Erythroblast (primary cell): ENCODE data around the gene FOXI1.

ENCODE experiments used
- GATA1 ChIP-seq: IDR thresholded peaks from 2 replicates; pipeline ENCODE4 v1.6.1; 2011; ENCODE audit warnings: low read depth, mild to moderate bottlenecking, control low read depth, low read length, moderate library complexity
- POLR2A ChIP-seq: IDR thresholded peaks from 2 replicates; pipeline ENCODE4 v1.6.1; 2011; ENCODE audit warnings: mild to moderate bottlenecking, low read length

DNA sequence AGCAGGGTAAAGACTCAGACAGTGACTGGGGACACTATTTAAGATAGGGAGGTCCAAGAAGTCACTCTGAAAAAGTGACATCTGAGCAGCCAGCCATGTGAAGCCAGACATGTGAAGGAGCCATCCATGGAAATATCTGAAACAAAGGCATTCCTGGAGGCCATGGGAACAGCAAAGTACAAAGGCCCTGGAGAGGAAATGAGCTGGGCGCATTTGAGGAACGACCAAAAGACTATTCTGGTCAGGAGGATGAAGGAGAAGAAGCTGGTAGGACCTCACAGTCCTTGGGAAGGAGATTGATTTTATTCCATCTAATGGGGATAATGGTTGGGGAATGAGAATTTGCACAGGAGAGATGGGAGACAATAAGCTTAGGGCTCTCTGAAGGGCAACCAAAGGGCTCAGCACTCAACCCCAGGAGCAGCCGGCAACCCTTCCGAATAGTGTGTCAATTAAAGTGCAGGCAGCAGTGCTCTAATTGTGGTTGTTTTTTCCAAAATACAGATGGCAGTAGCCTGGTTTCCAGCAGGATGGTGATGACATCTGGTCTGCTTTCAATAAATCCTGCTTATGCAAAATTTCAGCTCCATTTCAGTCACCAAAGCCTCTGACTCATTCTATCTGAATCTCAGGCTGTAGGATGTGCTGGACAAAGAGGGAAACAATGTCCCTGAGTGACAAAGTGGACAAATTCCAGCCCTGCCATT is 26.7 kb downstream of the FOXI1 start:
- TF ChIP-seq POLR2A (no peak), GATA1 (no peak)
